Spleen (tissue), 11 donors: ENCODE measurements around the gene C6orf163. TPM values are rescaled to one million over a fixed set of nuclear protein-coding genes. Genes with fewer than 3 reads are reported as not detected.

Source experiments
- DNase-seq: peaks from one replicate; pipeline ENCODE4 v3.0.0-alpha.2; 2020
- H3K27ac ChIP-seq, 8 donors: fragments of 200-600 bp; sonication (generic) in 7 of 8; 1 replicate in 4 of 8; 2 replicates in 4 of 8; pipeline versions ENCODE4 v1.5.0 to v1.8.0; 2016 to 2021; ENCODE audit warnings: inconsistent platforms in 4 of 8, mild to moderate bottlenecking in 4 of 8, moderate library complexity in 1 of 8
- H3K27me3 ChIP-seq, 7 donors: fragments of 200-600 bp; sonication (generic) in 6 of 7; replicated peaks in 1 of 7; 1 replicate in 4 of 7; 2 replicates in 3 of 7; pipeline versions ENCODE4 v1.5.0 to v1.8.0; 2016 to 2021; ENCODE audit warnings: inconsistent platforms in 3 of 7, mild to moderate bottlenecking in 1 of 7
- H3K36me3 ChIP-seq, 6 donors: fragments of 200-600 bp; sonication (generic) in 5 of 6; 1 replicate in 4 of 6; 2 replicates in 2 of 6; pipeline versions ENCODE4 v1.5.0 to v1.8.0; 2016 to 2021; ENCODE audit warnings: inconsistent platforms in 2 of 6
- H3K4me1 ChIP-seq, 6 donors: fragments of 200-600 bp; sonication (generic) in 5 of 6; 1 replicate in 3 of 6; 2 replicates in 3 of 6; pipeline versions ENCODE4 v1.5.0 to v1.8.0; 2016 to 2021; ENCODE audit warnings: inconsistent platforms in 3 of 6
- H3K4me3 ChIP-seq, 8 donors: fragments of 200-600 bp; sonication (generic) in 7 of 8; 1 replicate in 4 of 8; 2 replicates in 4 of 8; pipeline versions ENCODE4 v1.5.0 to v1.8.0; 2016 to 2021; ENCODE audit warnings: inconsistent platforms in 4 of 8, mild to moderate bottlenecking in 4 of 8, moderate library complexity in 2 of 8
- H3K9me3 ChIP-seq, 8 donors: fragments of 200-600 bp; sonication (generic) in 7 of 8; 1 replicate in 4 of 8; 2 replicates in 4 of 8; pipeline versions ENCODE4 v1.5.0 to v1.8.0; 2016 to 2021; ENCODE audit warnings: inconsistent platforms in 4 of 8
- POLR2A ChIP-seq, 3 donors: fragments of 450-650 bp; IDR thresholded peaks; one replicate each; pipeline ENCODE4 v1.5.1; 2017; ENCODE audit warnings: antibody characterized with exemption in 3 of 3, mild to moderate bottlenecking in 1 of 3
- POLR2AphosphoS5 ChIP-seq, 3 donors: sonication (generic); formaldehyde crosslinking; IDR thresholded peaks; one replicate each; pipeline ENCODE4 v1.5.1; 2017; ENCODE audit warnings: antibody characterized with exemption in 3 of 3
- WGBS, 5 donors: extraction: QIAGEN DNeasy Blood & Tissue Kit in 3 of 5; methylation state at CpG; one replicate each; pipeline versions ENCODE4 v1.1.5 to v1.1.7; 2013 to 2018; 5-methylcytosine and 5-hydroxymethylcytosine counted together
- intact Hi-C: fragments of 100-400 bp; cut with DNase I; formaldehyde crosslinking; loops from one replicate; pipeline ENCODE4 v1.15.0; 2023; ENCODE audit warnings: low total_unique reads
- polyA plus RNA-seq, 3 donors: library from polyadenylated mRNA; stranded (reverse); fragments of 200-250 nt; gene quantifications; one replicate each; pipeline ENCODE4 v1.2.1, GENCODE V29; 2013
- total RNA-seq, 7 donors: library from RNA; depleted of rRNA in 3 of 7; stranded (reverse); fragments of >200 nt in 3 of 7; fragmentation: NEBNext Ultra II Directional in 4 of 7; extraction: Animal tissue kit (Norgen Biotek cat#: 25700) in 4 of 7; gene quantifications; one replicate each; pipeline versions ENCODE4 v1.1.0 to v1.2.1, GENCODE V29; 2016 to 2021
- TF ChIP-seq, protein P1 (sequence below), 11 experiments: fragments of 200-600 bp in 7 of 11; fragments of 450-650 bp in 4 of 11; sonication (generic) in 4 of 11; IDR thresholded peaks in 8 of 11; conservative IDR thresholded peaks in 3 of 11; 1 replicate in 7 of 11; 2 replicates in 4 of 11; pipeline versions ENCODE4 v1.4.0 to v1.8.0; 2016 to 2021; ENCODE audit warnings: antibody characterized with exemption in 11 of 11, inconsistent platforms in 4 of 11, mild to moderate bottlenecking in 1 of 11
- donor health status: healthy with polysubstance abuse.
- donor health status: DM: no; HTN: no; CAD: no; lungs with moderate emphysema.
- donor health status: DM: no; HTN: no; CAD: no.
- donor health status: Bipolar disorder and iron deficiency.
- donor health status: healthy.
- donor health status: DM: no; HTN: no; CAD: no.
- donor health status: DM: yes; HTN: yes; CAD: no.

Gene C6orf163
- total and polyA plus RNA-seq, 10 donors = 0.59 to 13.2 (median 5.4) TPM

DNA sequence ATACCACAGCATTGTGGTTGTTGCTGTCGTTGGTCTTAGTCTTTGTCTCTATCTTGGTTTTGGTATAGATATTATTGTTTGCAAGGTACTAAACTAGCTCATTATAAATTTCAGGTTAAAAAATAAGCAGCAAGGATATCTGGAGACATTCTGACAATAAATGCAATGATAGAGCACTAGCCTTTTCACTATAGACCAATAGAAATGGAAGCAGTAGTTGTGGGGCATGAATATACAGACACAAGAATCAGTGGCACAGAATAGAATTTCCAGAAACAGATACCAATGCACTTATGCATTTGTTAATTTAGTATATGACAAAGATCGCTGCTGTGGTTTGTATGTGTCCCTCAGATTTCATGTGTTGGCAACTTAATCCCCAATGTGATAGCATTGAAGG lies 32.0 kb downstream of the C6orf163 start:
- H3K9me3 ChIP-seq = peaks cover 0 to 9% (median 5%) of the 10 kb centered on the region in 8 donors
- H3K27me3 ChIP-seq = no peaks in the 10 kb centered on the region
- TF ChIP-seq, protein P1, sequence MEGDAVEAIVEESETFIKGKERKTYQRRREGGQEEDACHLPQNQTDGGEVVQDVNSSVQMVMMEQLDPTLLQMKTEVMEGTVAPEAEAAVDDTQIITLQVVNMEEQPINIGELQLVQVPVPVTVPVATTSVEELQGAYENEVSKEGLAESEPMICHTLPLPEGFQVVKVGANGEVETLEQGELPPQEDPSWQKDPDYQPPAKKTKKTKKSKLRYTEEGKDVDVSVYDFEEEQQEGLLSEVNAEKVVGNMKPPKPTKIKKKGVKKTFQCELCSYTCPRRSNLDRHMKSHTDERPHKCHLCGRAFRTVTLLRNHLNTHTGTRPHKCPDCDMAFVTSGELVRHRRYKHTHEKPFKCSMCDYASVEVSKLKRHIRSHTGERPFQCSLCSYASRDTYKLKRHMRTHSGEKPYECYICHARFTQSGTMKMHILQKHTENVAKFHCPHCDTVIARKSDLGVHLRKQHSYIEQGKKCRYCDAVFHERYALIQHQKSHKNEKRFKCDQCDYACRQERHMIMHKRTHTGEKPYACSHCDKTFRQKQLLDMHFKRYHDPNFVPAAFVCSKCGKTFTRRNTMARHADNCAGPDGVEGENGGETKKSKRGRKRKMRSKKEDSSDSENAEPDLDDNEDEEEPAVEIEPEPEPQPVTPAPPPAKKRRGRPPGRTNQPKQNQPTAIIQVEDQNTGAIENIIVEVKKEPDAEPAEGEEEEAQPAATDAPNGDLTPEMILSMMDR (IDR thresholded peaks at IDR 0.05 in 8 of 11, conservative IDR thresholded peaks at IDR 0.05 in 3 of 11) = no peak
- no peak overlapping the region for H3K4me3 ChIP-seq
- no peaks in the 10 kb centered on the region for H3K36me3 ChIP-seq
- 86 to 96% (median 93%) methylated on average over 2 of the region's 2 CpGs for WGBS, 5 donors
- peaks cover 0 to 9% (median 0%) of the 10 kb centered on the region in 6 donors for H3K4me1 ChIP-seq
- H3K27ac ChIP-seq = no peak overlapping the region
- intact Hi-C loops = no loop called here
- no peak for DNase-seq

DNA sequence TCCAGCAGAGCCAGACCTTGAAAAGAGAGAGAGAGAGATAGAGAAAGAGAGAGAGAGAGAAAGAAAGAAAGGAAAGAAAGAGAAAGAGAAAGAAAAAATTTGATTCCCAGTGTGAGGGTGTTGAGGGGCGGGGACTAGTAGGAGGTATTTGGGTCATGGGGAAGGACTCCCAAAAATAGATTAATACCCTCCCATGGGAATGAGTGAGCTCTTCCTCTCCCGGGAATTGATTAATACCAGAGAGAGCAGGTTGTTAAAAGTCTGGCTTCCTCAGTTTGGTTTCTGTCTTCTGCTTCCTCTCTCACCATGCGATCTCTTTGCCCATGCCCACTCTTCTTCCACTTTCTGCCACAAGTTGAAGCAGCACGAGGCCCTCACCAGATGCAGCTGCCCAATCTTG lies 34.3 kb downstream of the C6orf163 start:
- DNase-seq = no peak
- Histone ChIP-seq H3K9me3 (no peaks in the 10 kb centered on the region), H3K27ac (no peak overlapping the region), H3K36me3 (no peaks in the 10 kb centered on the region), H3K27me3 (no peaks in the 10 kb centered on the region), H3K4me3 (no peak overlapping the region), H3K4me1 (peaks cover 0 to 9% (median 0%) of the 10 kb centered on the region in 6 donors)
- TF ChIP-seq POLR2A (IDR thresholded peaks at IDR 0.05) = no peak
- TF ChIP-seq POLR2AphosphoS5 (IDR thresholded peaks at IDR 0.05) = no peak
- TF ChIP-seq, protein P1 (IDR thresholded peaks at IDR 0.05 in 8 of 11, conservative IDR thresholded peaks at IDR 0.05 in 3 of 11) = no peak
- intact Hi-C loops = no loop called here
- WGBS, 5 donors = 51 to 57% (median 53%) methylated on average over 4 of the region's 4 CpGs

DNA sequence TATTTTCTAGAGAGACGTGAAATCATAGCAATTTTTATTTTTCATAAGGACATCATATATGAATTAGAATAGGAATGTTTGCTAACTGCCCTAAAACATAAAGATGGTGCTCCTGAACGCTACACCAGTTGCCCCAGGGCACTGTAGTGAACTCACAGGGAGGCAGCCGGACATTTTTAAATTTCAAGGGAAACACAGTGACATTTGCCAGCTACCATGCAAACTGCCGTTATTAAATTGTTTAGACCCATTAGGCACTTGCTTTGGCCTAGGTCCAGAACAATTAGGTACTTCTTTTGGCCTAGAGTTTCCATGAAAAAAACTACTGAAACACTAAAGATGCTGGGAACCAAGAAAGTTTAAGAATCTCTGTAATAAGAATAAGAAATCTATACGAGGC lies 38.2 kb downstream of the C6orf163 start:
- intact Hi-C loops = no loop called here
- Histone ChIP-seq H3K27me3 (no peaks in the 10 kb centered on the region), H3K36me3 (no peaks in the 10 kb centered on the region), H3K9me3 (no peaks in the 10 kb centered on the region), H3K4me1 (peaks cover 0 to 9% (median 0%) of the 10 kb centered on the region in 6 donors), H3K4me3 (no peak overlapping the region), H3K27ac (no peak overlapping the region)
- TF ChIP-seq, protein P1 (IDR thresholded peaks at IDR 0.05 in 8 of 11, conservative IDR thresholded peaks at IDR 0.05 in 3 of 11) = no peak
- TF ChIP-seq POLR2A (IDR thresholded peaks at IDR 0.05) = no peak
- TF ChIP-seq POLR2AphosphoS5 (IDR thresholded peaks at IDR 0.05) = no peak
- DNase-seq = no peak
- 92 to 96% (median 93%) methylated on average over 5 of the region's 5 CpGs for WGBS, 5 donors

DNA sequence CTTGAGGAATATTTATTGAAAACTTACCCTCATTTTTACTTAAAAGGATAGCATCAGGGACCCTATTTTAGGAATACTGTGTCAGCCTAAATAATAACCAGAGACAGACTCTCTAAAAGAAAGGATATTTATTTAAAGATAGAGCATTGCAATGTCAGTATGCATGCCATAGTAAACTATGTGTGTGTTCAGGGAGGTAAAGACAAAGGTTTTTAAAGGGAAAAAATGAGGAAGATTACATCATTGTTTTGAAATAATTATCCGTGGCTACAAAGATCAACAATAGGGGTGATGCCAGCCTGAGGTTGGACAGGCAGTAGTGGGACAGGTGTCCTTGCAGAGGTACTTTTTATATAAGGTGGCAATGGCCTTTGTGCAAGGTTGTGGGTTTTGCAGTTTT lies 39.4 kb downstream of the C6orf163 start:
- Histone ChIP-seq H3K27me3 (no peaks in the 10 kb centered on the region), H3K9me3 (no peaks in the 10 kb centered on the region), H3K4me1 (peaks cover 0 to 2% (median 0%) of the 10 kb centered on the region in 6 donors), H3K27ac (no peak overlapping the region), H3K4me3 (no peak overlapping the region), H3K36me3 (no peaks in the 10 kb centered on the region)
- intact Hi-C loops = no loop called here
- DNase-seq = no peak
- no peak for TF ChIP-seq POLR2A (IDR thresholded peaks at IDR 0.05)
- TF ChIP-seq POLR2AphosphoS5 (IDR thresholded peaks at IDR 0.05) = no peak
- TF ChIP-seq, protein P1 (IDR thresholded peaks at IDR 0.05 in 8 of 11, conservative IDR thresholded peaks at IDR 0.05 in 3 of 11) = no peak
- WGBS, 5 donors = 23 to 75% (median 55%) methylated on average over 1 of the region's 1 CpG
